AG09319 (cell line): ENCODE results near the gene PPM1J.
"Not testable (repeated sequence)": the region's sequence is repeated elsewhere in the genome, so short reads cannot be mapped to it uniquely, and the experiment has no call there.

ENCODE experiments used
- DNase-seq: peaks from one replicate; pipeline ENCODE4 v3.0.0-alpha.2; 2010; ENCODE audit warnings: low read depth; ENCODE audit errors: extremely low read depth
- CTCF ChIP-seq: IDR thresholded peaks from 2 replicates; pipeline ENCODE4 v1.5.1; 2011; ENCODE audit warnings: low read depth, mild to moderate bottlenecking, inconsistent platforms, low read length, moderate library complexity

Gene PPM1J

GRCh38 chr1:112744009-112744578 lies 29.0 kb upstream of the PPM1J start:
- no peak for DNase-seq
- TF ChIP-seq CTCF, result peak; percentile 62

- no peak for DNase-seq
- no peak for TF ChIP-seq CTCF
Measured at GRCh38 chr1:112743174-112744008, 28.3 kb upstream of the PPM1J start.

GRCh38 chr1:112737573-112737972 lies 22.4 kb upstream of the PPM1J start:
- no peak for TF ChIP-seq CTCF
- no peak for DNase-seq

DNA sequence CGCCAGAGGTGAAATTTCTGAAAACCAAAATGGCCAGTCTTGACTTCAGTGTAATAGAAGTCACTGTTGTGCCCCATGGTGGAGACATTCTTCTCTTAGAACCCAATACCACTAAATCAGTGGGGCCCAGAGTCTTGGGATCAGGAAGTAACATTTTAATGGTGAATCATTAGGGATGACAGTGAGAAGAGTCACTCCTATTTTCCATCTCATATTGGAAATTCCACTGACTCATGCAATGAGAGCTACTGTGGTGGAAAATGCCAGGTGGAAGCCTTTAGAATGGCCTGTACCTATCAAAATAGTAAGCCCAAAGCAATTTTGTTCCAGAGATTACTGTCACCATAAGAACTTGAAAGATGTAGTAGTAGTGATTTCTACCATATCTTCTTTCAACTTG lies 20.6 kb upstream of the PPM1J start:
- TF ChIP-seq CTCF, result no peak
- DNase-seq, result no peak

DNA sequence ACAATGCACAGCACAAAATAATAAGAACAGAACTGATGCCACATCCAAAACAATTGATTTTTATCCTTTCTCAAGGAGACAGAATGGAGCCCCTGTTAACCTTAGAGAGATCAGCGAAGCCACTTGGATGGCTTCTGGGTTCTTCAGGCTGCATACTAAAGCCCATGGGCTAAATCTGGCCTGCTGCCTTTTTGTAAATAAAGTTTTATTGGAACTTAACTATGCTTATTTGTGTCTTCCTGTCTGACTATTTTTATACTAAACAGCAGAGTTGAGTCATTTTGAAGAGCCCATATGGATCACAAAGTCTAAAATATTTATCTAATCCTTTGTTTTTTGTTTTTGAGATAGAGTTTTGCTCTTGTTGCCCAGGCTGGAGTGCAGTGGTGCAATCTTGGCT lies 16.3 kb upstream of the PPM1J start:
- TF ChIP-seq CTCF, result no peak
- DNase-seq, result no peak

DNA sequence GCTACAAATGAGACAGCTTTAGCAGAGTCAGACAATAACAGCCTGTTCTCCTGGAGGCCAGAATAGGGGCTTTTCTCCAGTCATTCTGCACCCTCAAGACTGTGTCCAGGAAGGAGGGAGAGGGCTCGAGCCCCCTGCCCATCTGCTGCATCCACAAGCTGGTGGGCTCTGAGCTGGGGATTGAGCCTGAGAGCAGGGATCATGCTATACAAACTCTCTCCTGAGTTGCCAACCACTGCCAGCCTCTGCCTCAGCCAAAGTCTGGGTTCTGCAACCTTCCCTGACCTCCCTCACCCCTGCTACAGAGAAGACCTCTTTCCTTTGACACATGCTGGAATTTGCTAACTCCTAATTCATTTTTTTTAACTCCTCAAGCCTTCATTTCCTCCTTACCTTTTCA lies 14.8 kb upstream of the PPM1J start:
- DNase-seq, result no peak
- TF ChIP-seq CTCF, result no peak

DNA sequence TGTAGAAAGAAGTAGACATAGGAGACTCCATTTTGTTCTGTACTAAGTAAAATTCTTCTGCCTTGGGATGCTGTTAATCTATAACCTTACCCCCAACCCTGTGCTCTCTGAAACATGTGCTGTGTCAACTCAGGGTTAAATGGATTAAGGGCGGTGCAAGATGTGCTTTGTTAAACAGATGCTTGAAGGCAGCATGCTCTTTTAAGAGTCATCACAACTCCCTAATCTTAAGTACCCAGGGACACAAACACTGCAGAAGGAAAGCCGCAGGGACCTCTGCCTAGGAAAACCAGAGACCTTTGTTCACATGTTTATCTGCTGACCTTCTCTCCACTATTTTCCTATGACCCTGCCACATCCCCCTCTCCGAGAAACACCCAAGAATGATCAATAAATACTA lies 13.9 kb upstream of the PPM1J start:
- not testable (repeated sequence) for DNase-seq

GRCh38 chr1:112728306-112728971 lies 13.3 kb upstream of the PPM1J start:
- DNase-seq, result not testable (repeated sequence)
